Measurements from ENCODE around the gene ZMIZ1.
A peak's percentile ranks its signal among the peaks of the same experiment; 100 is the strongest.

ZMIZ1 gene

GRCh38 chr10:79068562-79069324 is at the start of gene ZMIZ1:
ZMIZ1 (plus strand) TSS chr10:79068966; CDS start chr10:79201633, 132,667 bp downstream.
- peak; percentile 78 for DNase-seq (ENCODE audit: low spot score)

- no peak for DNase-seq (ENCODE audit: low spot score)
These were observed 49.2 kb upstream of the ZMIZ1 start for GRCh38 chr10:79019441-79020014.

- DNase-seq (ENCODE audit: low spot score): no peak
These were observed 48.7 kb upstream of the ZMIZ1 start for GRCh38 chr10:79020015-79020491.

DNA sequence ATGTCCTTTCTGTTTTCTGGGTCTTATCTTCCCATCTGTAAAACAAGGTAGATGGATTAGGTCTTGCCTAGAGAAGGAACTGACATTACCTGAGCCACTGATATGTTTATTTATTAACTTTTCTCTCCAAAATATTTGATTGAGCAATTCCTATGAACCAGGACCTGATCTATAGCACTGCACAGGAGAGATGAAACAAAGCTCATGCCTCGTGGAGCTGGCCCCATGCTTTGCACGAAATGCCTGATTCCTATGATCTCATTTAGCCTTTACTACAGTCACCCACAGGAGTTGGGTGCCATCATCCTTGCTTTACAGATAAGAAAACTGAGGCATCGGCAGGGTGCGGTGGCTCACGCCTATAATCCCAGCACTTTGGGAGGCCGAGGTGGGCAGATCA is 48.2 kb upstream of the ZMIZ1 start:
- no peak for DNase-seq (ENCODE audit: low spot score)

DNA sequence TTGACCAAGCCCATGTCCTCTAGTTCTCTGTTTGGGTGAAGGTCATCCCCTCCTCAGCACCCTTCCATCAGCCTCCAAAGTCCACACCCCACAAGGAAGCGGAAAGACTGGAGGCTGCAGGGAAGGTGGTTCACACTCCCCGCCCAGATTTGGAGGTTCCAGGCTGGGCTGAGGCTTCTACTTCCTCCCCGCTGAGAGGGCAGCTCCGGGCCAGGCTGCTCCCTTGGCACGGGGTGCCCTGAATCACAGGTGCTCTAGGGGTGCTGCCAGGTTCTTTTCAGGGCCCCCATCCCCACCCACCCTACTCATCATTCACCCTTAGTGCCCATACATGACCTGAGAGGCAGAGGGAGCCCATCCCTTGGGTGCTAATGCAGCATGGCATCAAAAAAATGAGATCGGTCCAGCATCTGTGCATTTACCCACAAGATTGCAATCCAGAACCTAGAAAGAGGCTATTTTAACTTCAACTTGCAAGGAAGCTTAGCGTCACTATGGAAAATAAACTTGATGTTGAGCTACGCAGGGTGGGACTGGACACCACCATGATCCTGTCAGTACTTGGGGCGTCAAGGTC is 47.3 kb upstream of the ZMIZ1 start:
- DNase-seq (ENCODE audit: low spot score): no peak

DNA sequence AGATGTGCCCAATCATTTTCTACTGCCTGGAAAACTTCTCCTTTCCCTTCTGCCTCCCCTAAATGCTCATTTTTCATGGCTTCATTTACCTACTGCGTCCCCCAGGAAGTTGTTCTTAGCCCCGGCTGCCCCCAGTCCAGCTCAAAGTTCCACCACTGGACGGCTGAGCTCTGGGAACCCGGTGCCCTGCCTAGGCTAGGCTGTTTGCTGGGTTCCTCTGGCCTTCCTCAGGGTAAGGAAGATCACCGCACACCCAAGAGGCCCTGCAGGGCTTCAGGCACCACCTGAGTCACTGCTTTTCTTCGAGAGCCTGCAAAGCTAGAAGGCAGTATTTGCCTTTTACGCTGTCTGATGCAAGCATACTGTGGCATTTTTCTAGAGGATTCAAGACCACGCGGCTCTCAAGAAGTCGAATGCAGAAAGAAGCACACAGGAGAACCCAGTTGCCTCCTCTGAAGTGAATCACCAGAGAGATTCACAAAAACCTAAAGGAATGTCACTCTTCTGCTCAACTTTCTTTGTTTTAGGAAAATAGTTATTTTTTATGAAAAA is 46.7 kb upstream of the ZMIZ1 start:
- DNase-seq (ENCODE audit: low spot score): no peak

- DNase-seq (ENCODE audit: low spot score): peak; percentile 33
These were observed 46.1 kb upstream of the ZMIZ1 start for GRCh38 chr10:79022565-79023230.

DNA sequence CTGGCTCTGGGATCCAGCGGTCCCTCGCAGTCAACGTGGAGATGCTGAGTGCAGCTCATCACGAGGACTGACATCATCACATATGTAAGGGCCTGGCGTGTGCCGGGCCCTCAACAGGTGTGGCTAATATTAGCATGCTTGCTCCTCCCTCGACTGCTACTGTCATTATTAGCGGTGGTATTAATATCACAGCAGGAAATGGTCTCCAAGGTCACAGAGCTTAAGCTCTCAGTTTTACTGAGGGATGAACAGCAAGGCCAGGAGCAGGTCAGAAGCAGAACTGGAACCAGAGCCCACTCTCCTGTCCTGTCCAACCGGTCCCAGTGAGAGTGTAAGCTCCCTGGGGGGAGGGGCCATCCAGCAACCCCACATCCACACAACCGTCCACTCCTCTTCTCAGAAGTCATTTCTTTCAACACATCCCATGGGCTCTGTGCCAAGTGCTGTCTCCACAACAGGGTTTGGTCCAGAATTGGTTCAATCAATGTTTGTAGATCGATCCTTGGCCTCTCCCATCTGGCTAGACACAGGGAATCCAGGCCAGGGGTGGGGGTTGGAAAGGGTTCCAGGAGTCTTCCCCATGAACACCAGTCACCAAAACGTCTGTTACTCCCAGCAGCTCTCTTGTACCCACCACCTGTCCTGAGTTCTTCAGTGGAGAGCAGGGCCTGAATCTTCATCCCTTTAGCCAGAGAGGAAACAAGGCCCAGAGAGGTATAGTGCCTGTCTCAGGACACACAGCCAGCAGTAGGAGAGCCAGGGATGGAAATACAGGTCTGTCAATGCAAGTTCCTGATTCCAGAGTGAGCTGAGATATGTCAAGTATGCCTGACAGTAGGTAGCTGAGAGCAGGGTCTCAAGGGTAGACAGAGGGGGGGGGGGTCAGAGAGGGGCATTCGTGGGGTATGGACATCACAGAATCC is 45.3 kb upstream of the ZMIZ1 start:
- DNase-seq (ENCODE audit: low spot score): no peak

DNA sequence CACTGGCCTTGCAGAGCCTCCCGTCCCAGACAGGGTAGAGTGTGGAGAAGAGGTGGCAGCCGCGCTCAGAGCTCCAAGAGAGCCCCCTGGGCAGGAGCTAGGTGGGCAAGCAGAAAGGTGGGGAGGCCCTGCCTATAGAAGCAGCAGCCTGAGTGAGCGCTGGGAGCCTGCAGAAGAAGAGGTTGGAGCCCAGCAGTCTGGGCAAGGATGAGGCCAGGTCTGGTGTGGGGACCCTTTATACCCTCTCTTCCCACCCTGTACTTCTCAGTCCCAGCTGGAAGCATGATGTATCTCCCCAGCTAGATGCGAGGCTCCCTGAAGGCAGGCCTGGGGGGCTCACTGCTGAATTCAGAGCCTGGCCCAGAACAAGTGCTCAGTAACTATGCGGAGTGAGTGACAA is 44.5 kb upstream of the ZMIZ1 start:
- DNase-seq (ENCODE audit: low spot score): no peak

GRCh38 chr10:79024720-79025198 is 44.0 kb upstream of the ZMIZ1 start:
- no peak for DNase-seq (ENCODE audit: low spot score)

GRCh38 chr10:79025199-79025832 is 43.5 kb upstream of the ZMIZ1 start:
- DNase-seq (ENCODE audit: low spot score): no peak

DNA sequence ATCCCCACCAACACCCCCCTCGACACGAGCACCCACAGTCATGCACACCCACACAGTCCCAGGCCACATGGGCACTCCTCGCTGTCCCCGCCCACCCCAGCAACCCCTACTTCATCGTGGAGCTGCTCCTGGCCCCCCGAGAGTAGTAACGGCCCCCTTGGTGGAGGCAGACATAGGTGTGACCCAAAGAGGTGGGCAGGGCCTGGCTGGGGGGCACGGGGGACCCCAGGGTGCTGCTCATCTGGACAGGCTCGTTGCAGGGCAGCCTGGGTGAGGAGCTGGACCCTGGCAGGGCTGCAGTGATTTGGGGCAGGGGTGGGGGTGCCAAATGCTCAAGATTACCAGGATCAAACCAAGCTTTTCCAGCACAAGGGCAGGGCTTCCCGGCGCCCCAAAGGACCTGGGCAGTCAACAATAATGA is 42.4 kb upstream of the ZMIZ1 start:
- DNase-seq (ENCODE audit: low spot score): no peak

DNA sequence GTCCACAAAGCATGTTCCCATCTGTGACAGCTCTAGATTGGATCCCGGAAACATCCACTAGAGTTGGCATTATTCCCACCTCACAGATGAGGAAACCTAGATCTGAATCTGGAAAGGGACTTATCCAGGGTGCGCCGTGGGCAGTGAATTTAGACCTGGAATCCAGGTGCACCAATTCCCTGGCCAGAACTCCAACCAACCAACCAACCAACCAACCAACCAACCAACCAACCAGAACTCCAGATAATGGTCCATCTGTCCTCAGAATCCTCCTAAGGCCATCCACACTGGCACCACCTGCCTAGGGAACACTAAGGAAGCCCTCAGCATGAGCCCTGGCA is 42.0 kb upstream of the ZMIZ1 start:
- no peak for DNase-seq (ENCODE audit: low spot score)

- no peak for DNase-seq (ENCODE audit: low spot score)
These were observed 41.4 kb upstream of the ZMIZ1 start for GRCh38 chr10:79027147-79028055.

DNA sequence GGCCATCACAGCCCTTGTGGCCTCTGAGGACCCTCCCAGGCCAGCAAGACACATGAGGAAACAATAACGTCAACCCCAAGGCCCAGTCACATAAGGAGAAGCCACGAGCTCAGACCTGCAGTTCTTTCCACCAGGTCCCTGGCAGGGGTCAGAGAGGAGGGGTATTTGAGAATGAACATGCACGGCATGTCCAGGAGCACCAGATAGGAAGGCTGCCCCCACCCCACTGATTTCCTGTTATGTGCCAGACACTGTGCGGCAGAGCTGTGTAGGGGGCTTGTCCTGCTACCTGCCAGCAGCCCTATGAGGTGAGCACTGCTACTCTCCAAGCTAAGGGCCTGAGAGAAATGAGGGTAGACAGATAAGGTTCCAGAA is 40.7 kb upstream of the ZMIZ1 start:
- DNase-seq (ENCODE audit: low spot score): no peak

DNA sequence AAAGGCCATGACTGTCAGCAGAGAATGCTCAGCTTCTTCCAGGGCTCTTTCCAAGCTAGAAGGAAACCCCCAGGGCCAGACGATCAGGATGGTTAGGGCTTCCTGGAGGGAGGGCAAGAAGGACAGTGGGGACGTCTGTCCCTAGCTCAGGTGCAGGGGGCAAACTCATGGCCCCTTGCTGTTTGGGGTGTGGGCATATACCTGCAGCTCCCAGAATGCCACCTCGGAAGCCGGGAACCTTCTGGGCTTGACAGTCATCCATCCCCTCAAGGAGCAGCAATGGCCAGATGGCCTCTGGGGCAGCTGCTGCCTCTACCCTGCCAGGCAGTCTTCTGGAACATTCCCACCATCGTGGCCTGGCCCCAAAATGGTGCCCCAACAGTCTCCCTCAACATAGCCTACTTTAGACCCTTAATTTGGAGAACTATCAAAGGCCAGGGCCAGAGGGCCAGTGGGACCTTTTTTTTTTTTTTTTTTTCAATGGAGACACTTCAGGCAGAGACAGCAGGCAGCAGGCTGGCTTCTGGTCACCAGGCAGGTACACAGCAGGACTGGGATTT is 40.2 kb upstream of the ZMIZ1 start:
- DNase-seq (ENCODE audit: low spot score): no peak

- no peak for DNase-seq (ENCODE audit: low spot score)
These were observed 39.0 kb upstream of the ZMIZ1 start for GRCh38 chr10:79029478-79030390.

DNA sequence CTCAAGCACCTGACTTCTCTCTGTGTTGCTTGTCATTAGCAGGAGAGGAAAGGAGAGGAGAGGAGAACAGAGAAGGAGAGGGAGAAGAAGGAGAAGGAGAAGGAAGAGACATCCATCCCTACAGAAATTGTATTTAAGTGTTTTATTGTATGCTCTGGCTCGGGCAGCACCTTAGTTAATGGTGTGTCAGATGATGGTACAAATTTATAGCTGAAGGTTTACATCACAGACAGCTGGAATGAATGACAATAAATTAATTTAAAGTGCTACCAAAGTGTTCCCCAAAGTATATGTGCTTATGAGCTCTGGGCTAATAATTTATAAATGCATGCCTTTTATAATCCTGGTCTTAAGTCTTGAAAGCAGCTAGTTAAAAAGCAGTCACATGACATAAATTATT is 38.1 kb upstream of the ZMIZ1 start:
- no peak for DNase-seq (ENCODE audit: low spot score)

Measured in D341Med (cell line).